ENCODE measurements around the gene MICU2.

- TF ChIP-seq BHLHE40 (IDR thresholded peaks at IDR 0.05; ENCODE audit: low read depth, low read length): no peak
- no peak for TF ChIP-seq MXI1 (IDR thresholded peaks at IDR 0.05; ENCODE audit: borderline replicate concordance, low read depth, low read length)
- no peak for TF ChIP-seq CTCF (conservative IDR thresholded peaks at IDR 0.05; ENCODE audit: low read depth, low read length)
- TF ChIP-seq POLR2A (IDR thresholded peaks at IDR 0.05; ENCODE audit: low read depth, low read length): no peak
- no peak for TF ChIP-seq CEBPB (IDR thresholded peaks at IDR 0.05; ENCODE audit: low read depth, low read length)
- no peak for TF ChIP-seq RAD21 (IDR thresholded peaks at IDR 0.05; ENCODE audit: low read length)
- TF ChIP-seq MAFK (IDR thresholded peaks at IDR 0.05; ENCODE audit: low read depth, low read length): no peak
- no peak for TF ChIP-seq NFE2L2 (IDR thresholded peaks at IDR 0.05; ENCODE audit: low read depth, low read length)
- no peak for TF ChIP-seq FOS (IDR thresholded peaks at IDR 0.05; ENCODE audit: low read depth, low read length)
- no peak for TF ChIP-seq USF2 (IDR thresholded peaks at IDR 0.05; ENCODE audit: low read depth, low read length)
- TF ChIP-seq SMC3 (IDR thresholded peaks at IDR 0.05; ENCODE audit: low read depth, low read length): no peak
- TF ChIP-seq RFX5 (IDR thresholded peaks at IDR 0.05; ENCODE audit: low read depth, low read length): no peak
- no peak for TF ChIP-seq MAZ (IDR thresholded peaks at IDR 0.05; ENCODE audit: borderline replicate concordance, low read depth, low read length)
- TF ChIP-seq ELK1 (IDR thresholded peaks at IDR 0.05; ENCODE audit: borderline replicate concordance, low read depth, low read length): no peak
Observed at GRCh38 chr13:21632196-21632595, 28.2 kb upstream of the MICU2 start.

All from IMR-90 (cell line).